WTC11 (cell line): Measurements from ENCODE around the gene RSPO3. TPM values are rescaled to one million over a fixed set of nuclear protein-coding genes. Genes with fewer than 3 reads are reported as not detected.

Experiments used
- ATAC-seq: fragments of 200-7000 bp; cut with Tn5 transposase; 2 replicates; pipeline ENCODE4 v1.10.0; 2021; ENCODE audit warnings: mild to moderate bottlenecking, moderate library complexity
- CTCF ChIA-PET: fragments of 300-600 bp; sonication (Branson Sonifier 250); formaldehyde crosslinking; loops from one replicate; lab custom pipeline; 2021; ENCODE audit warnings: antibody characterized with exemption; lab: Charles Lee
- POLR2A ChIA-PET: fragments of 350-600 bp; sonication (Branson Sonifier 250); formaldehyde crosslinking; loops from one replicate; lab custom pipeline; 2021; ENCODE audit warnings: antibody characterized with exemption; lab: Charles Lee
- DNase-seq: peaks from one replicate; pipeline ENCODE4 v3.0.0; 2021; ENCODE audit warnings: low spot score
- H3K27ac Mint-ChIP-seq: 2 replicates; pipeline ENCODE4 v1.8.0; 2021; ENCODE audit warnings: mixed read lengths
- H3K27me3 Mint-ChIP-seq: 2 replicates; pipeline ENCODE4 v1.8.0; 2021; ENCODE audit warnings: low read depth, mild to moderate bottlenecking, moderate library complexity, mixed read lengths
- H3K36me3 Mint-ChIP-seq: 2 replicates; pipeline ENCODE4 v1.8.0; 2021; ENCODE audit warnings: mixed read lengths
- H3K4me1 Mint-ChIP-seq: 2 replicates; pipeline ENCODE4 v1.8.0; 2022; ENCODE audit warnings: mixed read lengths
- H3K4me3 Mint-ChIP-seq: 2 replicates; pipeline ENCODE4 v1.8.0; 2021; ENCODE audit warnings: mild to moderate bottlenecking, moderate library complexity, mixed read lengths
- H3K9me3 Mint-ChIP-seq: 2 replicates; pipeline ENCODE4 v1.8.0; 2021; ENCODE audit warnings: mixed read lengths
- CTCF ChIP-seq: fragments of 200-600 bp; IDR thresholded peaks from 2 replicates; pipeline ENCODE4 v1.8.0; 2022; ENCODE audit warnings: antibody characterized with exemption
- ESRRA ChIP-seq: sonication (generic); formaldehyde crosslinking; IDR thresholded peaks from 2 replicates; pipeline ENCODE4 v1.8.1; 2022; ENCODE audit warnings: mild to moderate bottlenecking, missing genetic modification reagents, borderline replicate concordance
- HMGXB4 ChIP-seq: sonication (generic); formaldehyde crosslinking; IDR thresholded peaks from 2 replicates; pipeline ENCODE4 v1.8.1; 2023; ENCODE audit warnings: mild to moderate bottlenecking, moderate library complexity, missing genetic modification reagents
- NR3C1 ChIP-seq: sonication (generic); formaldehyde crosslinking; conservative IDR thresholded peaks from 2 replicates; pipeline ENCODE4 v1.8.1; 2023; ENCODE audit warnings: low read depth, mild to moderate bottlenecking, missing genetic modification reagents
- OVOL2 ChIP-seq: fragments of 250-450 bp; sonication (Bioruptor Pico); IDR thresholded peaks from 2 replicates; pipeline ENCODE4 v1.9.0; 2021; ENCODE audit warnings: mild to moderate bottlenecking, borderline replicate concordance
- PRDM15 ChIP-seq: sonication (generic); formaldehyde crosslinking; IDR thresholded peaks from 2 replicates; pipeline ENCODE4 v1.8.0; 2022; ENCODE audit warnings: missing genetic modification reagents
- ZNF425 ChIP-seq: fragments of 250-450 bp; sonication (Bioruptor Pico); conservative IDR thresholded peaks from 2 replicates; pipeline ENCODE4 v1.9.0; 2021; ENCODE audit warnings: mild to moderate bottlenecking
- total RNA-seq: library from RNA; stranded (reverse); gene quantifications from 3 replicates; pipeline ENCODE4 v1.2.3, GENCODE V29; 2021

RSPO3 gene
- total RNA-seq, 1 experiment from 2014 or later, result not detected

- TF ChIP-seq PRDM15 (CRISPR knock-in tag), result peak; percentile 78
Measured at GRCh38 chr6:127119102-127120022, 891 bp downstream of the RSPO3 start (continued).

GRCh38 chr6:127120023-127120786, 1.7 kb downstream of the RSPO3 start:
- ATAC-seq (peak; percentile 2), DNase-seq (peak; percentile 36)
- Mint-ChIP-seq H3K36me3 (0 out of 2 replicates have a peak, but pooled peaks cover 2% of the 10 kb centered on the region), H3K27me3 (peaks cover 77% of the 10 kb centered on the region), H3K27ac (no peak overlapping the region), H3K4me1 (peaks cover 21% of the 10 kb centered on the region), H3K4me3 (peak overlapping the region; percentile 76), H3K9me3 (no peaks in the 10 kb centered on the region)
- ChIA-PET POLR2A (no interaction called here), CTCF (interaction anchor here (0.6 to 2.3 kb wide), 10 partner anchors 39 to 1087 kb away, joined by 3 to 13 read pairs (median 3); partner anchors contain the start of gene RNF146)
- TF ChIP-seq ZNF425, result no peak
- no peak for TF ChIP-seq NR3C1 (CRISPR knock-in tag)
- TF ChIP-seq OVOL2 (CRISPR knock-in tag), result no peak
- no peak for TF ChIP-seq ESRRA

- TF ChIP-seq HMGXB4 (CRISPR knock-in tag), result 0 out of 2 replicates have a peak, but pooled peaks have one; percentile 51
- TF ChIP-seq CTCF, result peak; percentile 67
- no peak for TF ChIP-seq NR3C1 (CRISPR knock-in tag)
- ChIA-PET POLR2A (no interaction called here), CTCF (interaction anchor here (0.6 to 2.3 kb wide), 12 partner anchors 14 to 1165 kb away, joined by 3 to 13 read pairs (median 3); partner anchors contain the start of gene RNF146)
- H3K9me3 Mint-ChIP-seq, result no peaks in the 10 kb centered on the region
- peaks cover 68% of the 10 kb centered on the region for H3K27me3 Mint-ChIP-seq
- ATAC-seq (peak; percentile 67), DNase-seq (peak; percentile 90)
- peaks cover 21% of the 10 kb centered on the region for H3K4me1 Mint-ChIP-seq
- 0 out of 2 replicates have a peak, but pooled peaks cover 2% of the 10 kb centered on the region for H3K36me3 Mint-ChIP-seq
- no peak overlapping the region for H3K27ac Mint-ChIP-seq
- H3K4me3 Mint-ChIP-seq, result peak overlapping the region; percentile 76
Measured at GRCh38 chr6:127120787-127121636, 2.5 kb downstream of the RSPO3 start.
